CD4-positive, alpha-beta T cell treated with Interleukin-17A for 4 hours (primary cell): ENCODE data around the gene MTA1.

ENCODE experiments used
- DNase-seq: peaks from one replicate; pipeline ENCODE4 v3.0.0-alpha.2; 2020; ENCODE audit warnings: mixed read lengths

The MTA1 gene

DNA sequence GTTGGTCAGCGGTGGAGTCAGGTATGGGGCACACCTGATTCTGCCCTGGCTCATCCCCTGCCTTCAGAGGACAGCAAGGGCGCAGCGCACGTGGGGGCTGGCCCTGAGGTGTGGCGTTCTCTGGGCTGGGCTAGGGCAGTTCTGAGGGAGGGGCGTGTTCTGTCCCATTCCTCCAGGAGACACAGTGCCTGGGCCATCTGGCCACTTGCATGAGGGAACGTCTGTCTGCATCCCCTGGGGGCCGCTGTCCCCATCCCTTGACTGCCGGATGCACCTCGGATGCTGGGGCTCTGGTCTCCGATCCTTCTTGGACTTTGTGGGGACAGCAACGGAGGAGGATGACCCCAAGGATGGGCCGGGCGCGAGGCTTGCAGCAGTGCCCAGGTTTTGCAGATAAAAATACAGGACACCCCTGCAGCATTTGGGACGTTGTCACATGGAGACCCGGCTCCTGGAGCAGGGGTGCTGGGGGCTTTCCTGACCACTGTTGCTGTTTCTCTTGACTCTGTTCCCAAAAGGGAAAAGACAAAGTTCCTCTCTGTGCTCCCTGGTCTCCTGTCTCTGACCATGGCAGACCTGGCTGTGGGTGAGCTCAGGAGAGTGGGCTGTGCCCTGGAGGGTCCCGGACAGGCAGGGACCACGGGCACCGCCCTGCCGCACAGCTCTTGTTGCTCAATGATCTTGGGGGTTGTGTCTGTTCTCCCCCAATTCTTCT, 6.9 kb downstream of the MTA1 start:
- no peak for DNase-seq

DNA sequence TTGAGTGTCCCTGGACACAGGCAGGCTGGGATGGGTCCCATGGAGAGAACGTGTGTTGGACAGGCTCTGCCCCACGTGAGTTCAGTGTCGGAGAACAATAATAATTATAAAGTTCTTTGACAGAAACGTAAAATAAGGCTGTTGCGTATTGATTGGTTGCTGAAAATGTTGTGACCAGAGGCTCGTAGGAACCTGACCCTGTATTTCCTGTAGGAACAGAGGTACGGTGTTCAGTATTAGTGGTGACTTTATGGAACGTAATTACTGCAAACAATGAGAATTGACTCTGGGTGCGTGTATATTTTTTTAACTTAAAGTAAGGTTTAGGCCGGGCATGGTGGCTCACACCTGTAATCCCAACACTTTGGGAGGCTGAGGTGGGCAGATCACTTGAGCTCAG, 7.8 kb downstream of the MTA1 start:
- DNase-seq = no peak

DNA sequence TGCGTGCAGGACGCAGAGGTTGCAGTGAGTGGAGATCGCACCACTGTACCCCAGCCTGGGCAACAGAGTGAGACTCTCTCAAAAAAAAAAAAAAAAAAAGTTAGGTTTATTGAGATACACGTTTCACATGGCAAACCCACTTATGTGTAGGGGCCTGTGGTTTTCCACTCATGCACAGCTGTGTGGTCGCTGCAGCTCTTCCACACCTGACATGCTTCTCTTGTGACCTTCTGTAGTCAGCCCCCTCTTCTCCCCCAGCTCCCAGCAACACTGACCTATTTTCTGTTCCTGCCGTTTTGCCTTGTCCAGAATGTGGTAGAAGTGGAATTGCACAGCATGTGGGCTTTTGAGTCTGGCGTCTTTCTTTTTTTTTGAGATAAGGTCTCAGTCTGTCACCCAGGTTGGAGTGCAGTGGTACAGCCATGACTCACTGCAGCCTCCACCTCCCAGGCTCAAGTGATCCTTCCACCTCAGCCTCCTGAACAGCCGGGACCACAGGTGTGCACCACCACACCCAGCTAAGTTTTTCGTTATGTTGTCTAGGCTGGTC, 8.4 kb downstream of the MTA1 start:
- DNase-seq = no peak

DNA sequence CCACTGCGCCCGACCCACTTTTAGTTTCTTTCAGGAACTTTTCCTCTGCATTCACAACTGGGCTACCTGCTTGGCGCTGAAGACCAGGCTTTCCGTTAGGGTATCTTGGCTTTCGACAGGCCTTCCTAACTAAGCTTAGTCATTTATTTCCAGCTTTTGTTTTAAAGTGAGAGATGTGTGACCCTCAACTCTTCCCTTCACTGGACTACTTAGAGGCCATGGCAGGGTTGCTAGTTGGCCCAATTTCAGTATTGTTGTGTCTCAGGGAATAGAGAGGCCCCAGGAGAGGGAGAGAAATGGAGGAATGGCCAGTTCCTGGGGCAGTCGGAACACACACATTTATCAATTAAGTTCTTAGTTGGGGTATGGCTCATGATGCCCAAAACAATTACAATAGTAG, 10.4 kb downstream of the MTA1 start:
- DNase-seq = no peak

DNA sequence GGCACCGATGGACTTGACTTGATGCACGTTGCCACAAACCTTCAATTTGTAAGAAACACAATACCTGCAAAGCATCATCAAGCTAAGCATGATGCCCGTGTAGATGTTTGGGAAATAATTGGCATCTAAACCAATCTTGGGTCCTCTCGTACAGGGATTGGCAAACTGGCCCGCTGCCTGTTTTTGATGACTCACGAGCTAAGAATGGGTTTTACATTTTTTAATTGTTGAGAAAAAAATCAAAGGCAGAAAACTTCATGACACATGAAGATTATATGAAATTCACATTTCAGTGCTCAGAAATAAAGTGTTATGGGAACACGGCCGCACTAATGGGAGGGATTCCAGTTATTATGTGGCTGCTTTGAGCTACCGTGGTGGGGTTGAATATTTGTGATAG, 10.9 kb downstream of the MTA1 start:
- DNase-seq = no peak

DNA sequence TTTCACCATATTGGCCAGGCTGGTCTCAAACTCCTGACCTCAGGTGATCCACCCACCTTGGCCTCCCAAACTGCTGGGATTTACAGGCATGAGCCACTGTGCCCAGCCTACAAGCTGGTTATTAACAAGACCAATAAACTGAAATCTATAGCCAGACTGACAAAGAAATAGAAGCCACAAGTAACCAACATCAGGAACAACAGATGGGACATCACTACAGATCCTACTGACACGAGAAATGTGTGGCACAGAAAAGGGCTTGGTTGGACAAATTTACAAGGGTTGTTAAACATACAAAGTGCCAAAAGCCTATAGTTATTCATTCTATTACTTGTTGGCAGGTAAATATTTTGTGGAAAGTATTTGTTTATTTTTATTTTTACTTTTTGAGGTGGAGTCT, 11.6 kb downstream of the MTA1 start:
- DNase-seq = no peak

DNA sequence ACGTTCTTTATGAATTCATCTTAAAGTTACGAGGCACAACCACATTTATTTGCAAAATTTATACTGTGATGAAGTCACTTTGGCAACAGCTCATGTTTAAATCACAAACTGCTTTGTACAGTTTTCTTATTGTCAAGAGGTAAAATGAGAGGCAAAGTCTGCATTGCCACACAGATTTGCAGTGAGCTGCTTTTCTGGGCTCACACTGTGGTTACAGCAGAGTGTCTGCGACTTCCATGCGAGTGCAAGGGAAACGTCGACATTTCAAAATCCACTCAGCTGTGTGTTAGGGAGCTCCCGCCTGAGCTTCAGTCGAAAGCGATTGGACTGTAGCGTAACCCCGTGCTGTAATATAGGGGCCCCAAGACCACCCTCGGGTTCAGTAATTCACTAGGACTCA, 13.0 kb downstream of the MTA1 start:
- no peak for DNase-seq

DNA sequence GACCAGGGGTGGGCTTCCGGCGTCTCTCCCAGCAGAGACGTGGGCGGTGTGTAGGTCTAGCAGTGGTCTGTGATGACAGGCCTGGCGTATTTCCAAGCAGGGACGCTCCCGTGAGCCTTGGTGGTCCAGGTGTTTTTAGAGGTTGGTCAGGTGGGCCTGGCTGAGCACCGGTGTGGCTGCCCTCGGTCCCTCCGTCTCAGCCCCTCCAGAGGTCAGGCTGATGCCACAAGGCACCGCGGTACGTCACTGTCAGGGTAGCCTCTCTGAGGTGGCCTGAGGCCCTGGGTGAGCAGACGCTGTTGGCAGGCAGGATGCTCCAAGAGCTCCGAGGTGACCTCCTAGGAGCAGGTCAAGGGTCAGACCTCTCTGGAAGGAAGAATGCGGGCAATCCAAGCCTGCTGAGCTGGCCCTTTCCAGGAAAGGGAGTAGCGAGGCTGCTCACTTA, 13.6 kb downstream of the MTA1 start:
- no peak for DNase-seq

DNA sequence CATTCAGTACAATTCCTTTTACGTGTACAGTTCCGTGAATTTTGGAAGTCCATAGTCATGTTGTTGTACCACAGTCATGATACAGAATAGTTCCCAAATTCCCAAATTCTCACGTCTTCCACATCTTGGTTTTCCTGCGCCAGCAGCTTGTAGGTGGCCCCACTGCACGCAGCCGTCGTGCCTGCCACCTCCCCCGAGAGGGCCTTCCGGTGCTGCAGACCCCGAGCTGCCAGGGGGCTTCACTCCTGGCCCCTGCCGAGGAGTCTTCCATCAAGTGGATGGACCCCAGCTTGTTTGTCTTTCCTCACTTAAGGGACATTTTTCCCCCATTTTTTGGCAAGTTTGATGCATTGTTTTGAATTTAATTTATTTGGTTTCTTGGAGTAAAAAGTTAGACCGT, 16.8 kb downstream of the MTA1 start:
- no peak for DNase-seq

DNA sequence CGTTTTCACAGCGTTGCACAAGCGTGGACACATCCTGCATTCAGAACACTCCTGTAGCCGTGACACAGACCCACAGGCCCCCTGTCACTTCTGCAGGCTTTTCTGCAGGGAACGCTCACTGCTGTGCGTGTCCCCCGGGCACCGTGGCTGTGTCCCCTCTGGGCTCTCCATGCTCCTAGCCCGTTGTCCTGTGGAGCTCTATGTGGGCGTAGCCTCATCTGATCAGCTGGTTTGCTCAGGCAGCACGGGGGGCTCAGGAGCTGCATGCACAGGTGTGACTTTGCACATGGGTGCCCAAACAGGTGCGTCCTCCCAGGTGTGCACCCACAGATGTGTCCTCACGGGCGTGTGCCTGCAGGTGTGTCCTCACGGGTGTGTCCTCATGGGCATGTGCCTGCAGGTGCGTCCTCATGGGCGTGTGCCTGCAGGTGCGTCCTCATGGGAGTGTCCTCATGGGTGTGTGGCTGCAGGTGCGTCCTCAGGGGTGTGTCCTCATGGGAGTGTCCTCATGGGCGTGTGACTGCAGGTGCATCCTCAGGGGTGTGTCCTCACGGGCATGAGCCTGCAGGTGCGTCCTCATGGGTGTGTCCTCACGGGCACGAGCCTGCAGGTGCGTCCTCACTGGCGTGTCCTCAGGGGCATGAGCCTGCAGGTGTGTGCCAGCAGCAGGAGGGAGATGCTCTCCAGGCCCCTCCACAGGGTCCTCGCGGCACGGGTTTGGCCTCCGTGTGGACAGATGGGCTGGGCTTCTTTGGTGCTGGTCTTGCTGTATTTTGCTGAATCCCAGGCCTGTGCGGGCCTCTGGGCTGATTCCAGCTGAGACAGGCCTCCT, 17.5 kb downstream of the MTA1 start:
- DNase-seq = no peak

DNA sequence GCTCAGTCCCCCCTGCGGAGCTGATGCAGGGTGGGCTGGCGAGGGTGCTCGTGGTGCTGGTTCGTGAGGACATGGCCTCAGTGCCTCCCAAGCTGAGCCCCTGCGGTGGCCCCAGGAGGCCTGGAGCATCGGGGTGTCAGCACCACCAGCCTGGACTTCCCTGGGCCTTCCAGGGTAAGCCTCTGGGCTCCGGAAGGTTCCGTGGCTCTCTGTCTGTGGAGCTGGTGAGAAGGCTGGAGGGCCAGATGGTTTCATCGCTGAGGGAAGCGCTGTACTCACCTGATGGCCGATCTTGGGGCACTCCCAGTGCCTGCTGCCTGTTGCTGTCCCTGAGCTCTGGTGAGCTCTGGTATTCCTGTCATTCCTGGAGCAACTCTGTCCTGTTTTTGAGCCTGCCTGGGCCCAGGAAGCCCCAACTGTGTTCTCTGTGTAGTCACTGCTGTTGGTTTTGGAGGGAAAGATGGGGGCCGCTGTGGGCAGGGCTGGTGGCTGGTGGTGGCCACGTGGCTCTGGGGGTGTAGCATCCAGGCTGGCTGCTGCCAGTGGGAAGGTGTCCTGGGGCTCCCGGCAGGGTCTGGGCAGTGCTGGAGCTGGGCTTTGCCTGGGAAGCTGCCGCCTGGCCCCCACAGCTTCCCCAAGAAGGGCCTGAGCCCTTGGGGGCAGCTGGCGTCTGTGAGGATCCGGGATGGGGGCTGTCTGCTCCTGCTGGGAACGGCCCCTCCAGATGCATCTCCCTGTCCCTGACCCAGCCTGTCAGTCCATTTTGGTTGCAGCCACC, 18.3 kb downstream of the MTA1 start:
- no peak for DNase-seq

DNA sequence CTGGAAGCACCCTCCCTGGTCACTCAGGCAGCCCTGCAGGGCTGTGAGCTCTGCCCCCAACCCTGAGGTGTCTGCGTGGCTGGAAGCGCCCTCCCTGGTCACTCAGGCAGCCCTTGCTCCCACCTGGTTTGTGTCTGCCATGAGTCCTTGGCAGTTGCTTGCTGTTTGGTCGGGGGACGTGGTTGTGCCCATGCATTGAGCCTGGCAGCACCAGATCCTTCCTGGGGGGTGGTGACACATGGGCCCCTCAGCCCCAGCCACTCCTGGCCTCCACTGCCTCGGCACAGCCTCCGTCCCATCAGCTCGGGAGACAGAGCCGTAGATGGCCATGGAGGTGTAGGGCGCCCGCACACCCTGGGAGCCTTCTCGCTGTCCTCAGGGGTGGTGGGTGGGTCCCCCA, 19.6 kb downstream of the MTA1 start:
- DNase-seq = no peak

DNA sequence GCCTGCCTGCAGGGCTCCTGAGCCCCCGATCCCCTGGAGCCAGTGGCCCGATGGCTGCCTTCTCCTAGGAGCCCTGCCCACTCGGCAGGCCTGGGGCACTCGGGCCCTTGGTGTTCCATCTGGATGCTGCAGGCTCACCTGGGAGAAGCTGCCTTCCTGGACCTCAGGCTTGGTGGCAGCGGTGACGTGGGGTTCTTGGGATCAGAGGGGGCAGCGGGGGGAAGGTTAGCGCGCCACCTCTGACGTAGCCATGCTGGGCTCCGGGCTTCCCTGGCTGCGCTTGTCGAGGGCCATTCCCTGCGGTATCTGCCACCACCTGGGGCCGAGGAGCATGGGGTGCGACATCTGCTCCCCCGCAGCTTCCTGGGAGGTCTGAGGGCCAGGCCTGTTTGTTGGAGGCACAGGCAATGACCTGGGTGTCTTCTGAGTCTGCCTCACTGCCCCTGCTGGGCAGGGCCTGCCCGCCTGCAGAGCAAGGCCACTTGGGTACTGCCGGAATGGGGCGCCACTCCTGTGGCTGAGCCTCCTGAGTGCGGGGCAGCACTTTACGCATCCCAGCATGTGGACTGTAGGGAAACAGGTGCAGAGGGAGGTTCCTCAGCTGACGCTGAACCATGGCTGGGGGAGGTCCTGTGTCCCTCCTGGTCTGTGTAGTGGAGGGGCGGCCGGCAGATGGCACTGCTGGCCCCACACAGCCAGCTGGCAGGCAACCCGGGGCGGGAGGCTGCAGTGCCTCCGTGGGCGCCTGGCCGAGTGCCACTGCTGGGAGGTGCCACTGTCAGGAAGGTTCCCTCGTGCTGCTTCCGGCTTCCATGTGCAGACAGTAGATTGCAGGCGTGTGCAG, 20.3 kb downstream of the MTA1 start:
- no peak for DNase-seq

DNA sequence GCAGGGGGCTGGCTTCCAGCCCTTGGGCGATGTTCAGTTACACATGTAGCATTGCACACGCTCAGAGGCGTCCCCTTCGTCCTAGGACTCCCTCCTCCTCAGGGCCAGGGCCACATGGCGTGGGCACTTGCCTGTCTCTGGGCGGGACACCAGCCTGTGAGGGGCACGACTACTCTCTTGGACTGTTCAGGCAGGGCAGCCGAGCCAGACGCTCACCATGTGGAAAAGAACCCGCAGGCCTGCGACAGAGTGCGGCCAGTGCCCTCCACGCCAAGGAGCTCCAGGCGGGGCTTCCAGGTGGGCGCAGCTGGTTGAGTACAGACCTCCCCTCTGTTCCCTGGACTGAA, 20.9 kb downstream of the MTA1 start:
- no peak for DNase-seq

DNA sequence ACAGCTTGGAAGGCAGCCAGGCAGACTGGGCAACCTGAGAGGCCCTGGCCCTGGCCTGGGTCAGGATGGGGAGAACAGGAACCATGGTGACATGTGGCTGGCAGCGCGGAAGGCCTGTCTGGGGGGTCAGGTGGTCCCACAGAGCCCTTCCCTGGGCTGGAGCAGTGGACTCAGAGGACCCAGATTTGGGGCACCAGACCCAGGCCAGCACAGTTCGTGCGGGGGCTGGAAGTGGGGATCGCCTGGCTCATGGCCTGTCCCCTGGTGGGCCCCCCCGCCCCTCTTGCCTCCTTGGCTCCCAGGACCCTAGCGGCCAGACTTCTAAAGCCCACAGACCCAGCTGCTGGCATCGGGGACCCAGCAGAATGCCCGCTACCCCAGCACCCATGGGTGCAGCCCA, 21.4 kb downstream of the MTA1 start:
- DNase-seq = no peak

DNA sequence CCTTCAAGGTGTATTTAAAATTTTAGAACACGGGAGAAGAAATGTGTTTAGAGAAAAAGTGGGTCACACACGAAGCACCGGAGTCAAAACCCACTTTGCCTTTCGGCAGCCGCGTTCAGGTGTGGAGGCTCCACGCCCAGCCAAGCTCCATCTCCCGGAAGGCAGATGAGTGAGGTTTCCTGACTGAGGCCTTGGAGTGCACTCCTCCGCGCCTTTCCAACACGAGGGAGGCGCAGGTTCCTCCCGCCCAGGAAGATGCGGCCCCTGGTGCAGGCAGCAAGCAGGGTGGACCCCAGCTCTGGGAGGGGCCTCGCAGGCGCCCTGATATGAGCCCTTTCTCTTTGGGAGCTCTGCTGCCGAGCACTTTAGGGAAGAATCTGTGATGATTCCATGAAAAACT, 22.5 kb downstream of the MTA1 start:
- no peak for DNase-seq

DNA sequence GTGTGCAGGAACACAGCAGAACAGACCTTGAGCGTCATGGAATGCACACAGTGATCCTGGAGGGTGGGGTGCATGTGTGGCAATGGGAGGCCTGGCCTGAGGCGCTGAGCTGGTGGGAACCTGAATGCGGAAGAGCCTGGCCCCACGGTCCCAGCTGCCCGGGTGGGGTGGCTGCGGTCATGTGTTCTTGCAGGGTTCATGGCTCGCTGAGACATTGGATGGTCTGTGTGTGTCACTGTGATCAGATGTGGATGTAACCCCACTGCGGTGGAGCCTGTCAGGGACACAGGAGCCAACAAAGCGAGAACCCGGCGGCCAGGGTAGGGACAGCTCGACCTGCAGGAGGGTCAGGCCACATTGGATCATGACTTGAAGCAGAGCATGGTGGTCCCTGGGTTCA, 23.2 kb downstream of the MTA1 start:
- no peak for DNase-seq

DNA sequence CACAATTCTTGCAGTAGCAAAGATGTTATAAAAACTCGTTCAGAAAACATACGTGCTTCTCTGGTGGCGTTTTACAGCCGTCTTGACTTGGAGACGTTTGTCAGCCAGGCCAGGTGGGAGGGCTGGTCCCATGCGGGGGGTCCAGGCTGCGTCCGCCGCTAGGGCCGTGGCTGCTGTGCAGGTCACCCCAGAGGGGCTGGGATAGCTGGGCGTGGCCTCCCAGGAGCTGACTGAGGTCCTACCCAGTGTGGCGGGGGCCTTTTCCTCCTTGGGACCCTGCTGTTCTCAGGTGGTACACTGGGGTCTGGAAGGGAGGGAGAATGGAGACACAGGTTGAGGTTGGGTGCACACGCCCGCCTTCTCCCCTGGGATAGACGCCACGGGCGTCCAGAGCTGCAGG, 25.2 kb downstream of the MTA1 start:
- DNase-seq = no peak

DNA sequence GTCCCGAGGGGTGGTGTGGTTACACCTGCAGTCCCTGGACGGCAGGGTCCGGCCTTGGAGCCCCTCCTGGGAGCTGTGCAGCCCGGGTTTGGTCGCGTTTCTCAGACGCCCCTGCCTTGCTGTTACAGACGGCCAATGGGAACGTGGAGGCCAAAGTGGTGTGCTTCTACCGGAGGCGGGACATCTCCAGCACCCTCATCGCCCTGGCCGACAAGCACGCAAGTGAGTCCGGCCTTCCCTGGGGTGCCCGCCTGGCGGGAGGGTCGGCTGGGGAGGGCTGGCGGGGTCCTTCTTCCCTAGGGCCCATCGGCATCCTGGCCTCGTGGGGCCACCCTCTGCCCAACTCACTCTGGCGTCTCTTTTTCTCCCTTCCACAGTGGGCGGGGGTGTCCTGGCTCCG, 25.7 kb downstream of the MTA1 start:
- DNase-seq = no peak

DNA sequence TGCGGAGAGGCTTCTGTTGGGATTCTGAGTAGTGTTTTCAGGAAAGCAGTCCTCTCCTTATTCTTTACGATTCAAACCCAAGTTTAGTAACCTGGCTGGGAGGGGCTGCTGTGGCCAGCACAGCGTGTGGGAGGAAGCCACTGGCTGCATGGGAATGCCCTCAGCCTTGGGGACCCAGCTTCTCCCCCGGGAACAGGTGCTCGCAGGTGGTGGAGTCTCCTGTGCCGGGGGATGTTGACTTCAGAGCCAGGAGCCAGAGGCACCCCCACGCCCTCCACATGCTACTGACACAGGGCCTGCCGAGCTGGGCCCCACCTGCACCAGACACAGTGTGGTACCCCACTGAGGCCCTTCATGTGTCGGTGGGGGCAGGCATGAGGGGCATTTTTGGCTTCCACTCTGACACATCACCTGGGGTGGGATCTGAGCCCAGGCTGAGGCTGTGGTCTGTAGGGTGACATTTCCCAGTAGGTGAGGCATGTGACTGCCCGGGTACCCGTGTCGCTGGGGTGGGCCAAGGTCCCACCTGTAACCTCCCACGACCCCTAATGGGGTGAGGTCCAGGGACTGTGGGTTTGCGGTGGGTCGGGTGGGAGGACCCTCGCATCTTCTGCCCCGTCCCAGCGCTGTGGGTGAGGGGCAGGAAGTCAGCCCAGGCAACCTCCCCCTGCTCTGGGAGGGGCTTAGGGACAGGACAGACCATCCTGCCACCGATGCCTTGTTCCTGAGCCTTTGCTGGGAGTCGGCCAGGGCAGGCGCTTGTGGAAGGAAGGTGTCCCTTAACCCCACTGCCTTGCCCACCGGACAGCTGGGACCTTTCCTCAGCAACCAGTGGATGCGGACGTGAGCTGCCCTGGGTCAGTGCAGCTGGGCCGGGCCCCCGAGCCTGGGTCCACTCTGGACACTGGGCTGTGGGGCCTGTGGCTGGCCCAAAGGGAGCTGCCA, 26.5 kb downstream of the MTA1 start:
- no peak for DNase-seq

DNA sequence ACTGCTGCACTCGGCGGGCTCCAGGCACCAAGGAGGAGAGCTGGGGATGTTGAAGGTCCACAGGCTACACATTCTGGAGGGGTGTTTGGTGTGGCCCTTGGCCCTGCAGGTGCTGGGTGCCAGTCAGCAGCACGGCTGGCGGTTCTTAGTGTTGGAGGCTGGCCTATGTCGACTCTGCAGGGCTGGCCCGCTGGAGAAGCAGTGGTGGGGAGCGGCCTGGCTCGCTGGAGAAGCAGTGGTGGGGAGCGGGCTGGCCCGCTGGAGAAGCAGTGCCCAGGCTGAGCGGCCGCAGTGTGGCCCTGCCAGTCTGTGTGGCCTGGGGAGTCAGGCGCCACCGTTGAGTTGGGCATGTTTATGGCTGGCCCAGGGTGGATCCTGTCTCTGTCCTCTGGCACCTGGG, 27.3 kb downstream of the MTA1 start:
- no peak for DNase-seq
